Neural cell (in vitro differentiated cells): ENCODE measurements around the gene PRAC1.

Experiments
- EZH2 ChIP-seq: fragments of 200-600, 300-800 bp; shearing (Covaris generic), sonication (generic); IDR thresholded peaks from 2 replicates; pipeline ENCODE4 v1.6.1; 2014; ENCODE audit warnings: antibody characterized with exemption, low read length, borderline replicate concordance, mild to moderate bottlenecking; ENCODE audit not compliant: insufficient read depth, poor library complexity, severe bottlenecking
- RAD21 ChIP-seq: fragments of 450-650 bp; conservative IDR thresholded peaks from 2 replicates; pipeline ENCODE4 v1.6.1; 2014; ENCODE audit warnings: antibody characterized with exemption, mild to moderate bottlenecking, moderate library complexity
- TF ChIP-seq, protein P1 (sequence below): fragments of 450-650 bp; IDR thresholded peaks from 2 replicates; pipeline ENCODE4 v1.5.1; 2014; ENCODE audit warnings: antibody characterized with exemption, mild to moderate bottlenecking, moderate library complexity; ENCODE audit not compliant: poor library complexity, severe bottlenecking

DNA sequence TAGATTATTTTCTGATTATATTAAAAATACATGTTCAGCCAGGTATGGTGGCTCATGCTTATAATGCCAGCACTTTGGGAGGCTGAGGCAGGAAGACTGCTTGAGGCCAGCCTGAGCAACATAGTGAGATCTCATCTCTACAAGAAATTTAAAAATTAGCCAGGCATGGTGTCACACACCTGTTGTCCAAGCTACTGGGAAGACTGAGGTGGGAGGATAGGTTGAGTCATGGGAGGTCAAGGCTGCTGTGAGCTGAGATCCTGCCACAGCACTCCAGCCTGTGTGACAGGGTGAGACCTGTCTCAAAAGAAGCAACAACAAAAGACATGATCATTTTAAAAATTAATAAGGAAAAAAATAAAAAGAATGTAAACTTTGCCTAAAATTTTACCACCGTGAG lies 40.7 kb downstream of the PRAC1 start:
- TF ChIP-seq, protein P1, sequence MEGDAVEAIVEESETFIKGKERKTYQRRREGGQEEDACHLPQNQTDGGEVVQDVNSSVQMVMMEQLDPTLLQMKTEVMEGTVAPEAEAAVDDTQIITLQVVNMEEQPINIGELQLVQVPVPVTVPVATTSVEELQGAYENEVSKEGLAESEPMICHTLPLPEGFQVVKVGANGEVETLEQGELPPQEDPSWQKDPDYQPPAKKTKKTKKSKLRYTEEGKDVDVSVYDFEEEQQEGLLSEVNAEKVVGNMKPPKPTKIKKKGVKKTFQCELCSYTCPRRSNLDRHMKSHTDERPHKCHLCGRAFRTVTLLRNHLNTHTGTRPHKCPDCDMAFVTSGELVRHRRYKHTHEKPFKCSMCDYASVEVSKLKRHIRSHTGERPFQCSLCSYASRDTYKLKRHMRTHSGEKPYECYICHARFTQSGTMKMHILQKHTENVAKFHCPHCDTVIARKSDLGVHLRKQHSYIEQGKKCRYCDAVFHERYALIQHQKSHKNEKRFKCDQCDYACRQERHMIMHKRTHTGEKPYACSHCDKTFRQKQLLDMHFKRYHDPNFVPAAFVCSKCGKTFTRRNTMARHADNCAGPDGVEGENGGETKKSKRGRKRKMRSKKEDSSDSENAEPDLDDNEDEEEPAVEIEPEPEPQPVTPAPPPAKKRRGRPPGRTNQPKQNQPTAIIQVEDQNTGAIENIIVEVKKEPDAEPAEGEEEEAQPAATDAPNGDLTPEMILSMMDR = no peak
- TF ChIP-seq RAD21 (no peak), EZH2 (no peak)
